Measurements from ENCODE around the gene NLRP9.

NLRP9 gene

DNA sequence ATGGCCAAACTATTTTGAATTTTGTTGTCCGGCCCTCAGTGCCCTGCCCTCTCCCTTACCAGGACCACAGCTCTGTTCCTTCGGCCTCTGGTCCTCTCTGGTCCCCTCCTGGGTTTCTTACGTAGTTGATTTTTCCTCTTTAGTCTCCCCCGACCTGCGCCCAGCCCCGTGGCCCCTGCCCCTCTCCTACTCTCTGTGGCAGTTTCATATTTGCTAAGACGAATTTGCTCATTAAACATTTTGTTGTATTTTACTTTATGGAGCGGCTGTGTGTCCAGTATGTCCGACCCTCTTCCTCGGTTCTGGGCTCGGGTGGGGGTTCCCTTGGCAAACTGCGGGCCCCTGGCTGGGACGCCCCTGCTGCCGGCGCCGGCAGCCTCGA is 63.8 kb downstream of the NLRP9 start:
- no peak for DNase-seq (ENCODE audit: low read depth in 2 of 2)

DNA sequence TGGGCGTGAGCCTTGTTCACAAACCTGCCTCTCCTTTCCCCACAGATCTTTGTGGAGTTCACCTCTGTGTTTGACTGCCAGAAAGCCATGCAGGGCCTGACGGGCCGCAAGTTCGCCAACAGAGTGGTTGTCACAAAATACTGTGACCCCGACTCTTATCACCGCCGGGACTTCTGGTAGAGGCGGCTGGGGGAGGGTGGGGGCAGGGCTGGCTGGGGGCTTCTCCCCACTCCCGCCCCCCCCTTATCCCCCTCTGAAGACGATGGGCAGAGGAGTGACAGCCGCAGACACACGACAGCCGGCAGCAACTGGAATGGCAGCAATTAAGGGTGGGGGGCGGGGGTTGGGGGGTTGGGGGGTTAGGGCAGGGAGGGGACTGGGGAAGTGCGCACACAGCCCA is 64.3 kb downstream of the NLRP9 start:
- DNase-seq (ENCODE audit: low read depth in 2 of 2) = no peak

DNA sequence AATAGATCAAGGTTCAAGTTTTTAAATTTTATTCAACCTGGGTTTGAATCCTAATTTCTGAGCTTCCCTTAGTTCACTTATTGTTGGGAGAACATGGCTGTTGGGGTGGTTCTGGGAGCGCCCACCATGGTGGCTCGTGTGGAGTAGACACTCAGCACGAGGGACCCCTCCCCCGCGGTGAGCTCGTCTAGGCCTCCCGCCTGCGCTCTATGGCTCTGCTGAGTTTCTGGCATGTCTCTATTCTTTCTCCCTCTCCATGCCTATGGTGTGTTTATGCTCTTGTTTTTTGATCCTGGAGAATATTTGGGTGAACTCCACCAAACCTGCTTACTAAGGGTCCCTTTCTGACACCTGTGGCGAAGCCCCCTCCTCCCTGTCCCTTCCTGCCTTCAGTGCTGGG is 64.7 kb downstream of the NLRP9 start:
- DNase-seq (ENCODE audit: low read depth in 2 of 2) = no peak

DNA sequence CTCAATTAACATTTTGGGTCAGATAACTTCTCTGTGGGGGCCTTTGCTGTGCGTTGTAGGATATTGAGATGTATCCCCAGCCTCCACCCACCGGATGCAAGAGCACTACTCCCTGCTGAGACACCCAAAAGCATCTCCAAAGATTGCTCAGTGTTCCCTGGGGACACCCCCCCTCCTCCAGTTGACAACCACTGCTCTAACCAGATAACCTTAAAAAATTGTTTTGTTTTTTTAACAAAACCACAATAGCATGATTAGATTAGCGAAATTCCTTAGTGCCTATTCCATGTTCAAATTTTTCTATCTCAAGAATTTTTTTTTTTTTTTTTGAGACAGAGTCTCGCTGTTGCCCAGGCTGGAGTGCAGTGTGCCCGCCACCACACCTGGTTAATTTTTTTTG is 65.8 kb downstream of the NLRP9 start:
- DNase-seq (ENCODE audit: low read depth in 2 of 2) = no peak

DNA sequence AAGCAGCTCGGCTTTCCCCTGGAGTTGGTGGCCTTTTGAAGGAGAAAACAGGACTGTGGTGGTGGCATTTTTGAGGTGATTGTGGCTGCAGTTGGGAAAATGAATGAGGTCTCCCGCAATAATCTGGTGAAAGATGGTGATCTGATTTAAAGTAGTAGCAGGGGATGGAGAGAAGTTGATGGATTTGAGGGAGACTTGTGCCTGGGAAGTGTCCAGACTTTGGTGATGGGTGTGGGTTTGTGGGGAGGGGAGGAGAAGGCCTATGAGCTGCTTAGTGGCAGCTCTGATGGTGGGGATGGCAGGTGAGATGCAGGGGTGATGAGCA is 67.2 kb downstream of the NLRP9 start:
- no peak for DNase-seq (ENCODE audit: low read depth in 2 of 2)

DNA sequence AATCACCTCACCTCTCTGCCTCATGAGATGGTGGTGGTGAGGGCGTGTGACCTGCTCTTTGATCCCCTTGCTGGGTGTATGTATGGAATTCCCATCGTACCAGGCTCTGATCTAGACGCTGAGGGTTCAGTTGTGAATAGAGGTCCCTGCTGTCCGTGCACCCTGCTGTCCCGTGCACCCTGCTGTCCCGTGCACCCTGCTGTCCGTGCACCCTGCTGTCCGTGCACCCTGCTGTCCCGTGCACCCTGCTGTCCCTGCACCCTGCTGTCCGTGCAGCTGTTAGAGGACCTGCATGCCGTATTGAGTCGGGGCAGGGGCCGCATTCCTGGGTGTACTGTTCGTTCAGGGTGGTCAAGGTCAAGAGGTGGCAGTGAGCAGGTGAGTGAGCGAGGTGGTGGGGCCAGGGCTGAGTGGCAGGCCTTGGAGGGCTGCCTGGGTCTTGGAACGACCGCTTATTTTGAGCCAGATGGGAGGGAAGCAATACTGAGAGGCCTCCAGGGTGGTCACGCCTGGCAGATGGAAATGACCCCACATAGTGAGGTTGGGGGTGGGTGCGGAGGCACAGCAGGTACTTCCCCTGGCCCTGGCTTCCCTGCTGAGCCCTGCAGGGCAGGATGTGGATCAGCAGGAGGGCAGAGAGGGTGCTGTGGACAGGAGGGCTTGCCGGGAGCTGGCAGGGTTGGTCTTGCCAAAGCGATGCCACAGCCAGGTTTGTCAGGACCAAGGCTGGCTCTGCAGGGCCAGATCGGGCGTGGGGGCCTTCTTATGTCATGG is 67.7 kb downstream of the NLRP9 start:
- no peak for DNase-seq (ENCODE audit: low read depth in 2 of 2)

DNA sequence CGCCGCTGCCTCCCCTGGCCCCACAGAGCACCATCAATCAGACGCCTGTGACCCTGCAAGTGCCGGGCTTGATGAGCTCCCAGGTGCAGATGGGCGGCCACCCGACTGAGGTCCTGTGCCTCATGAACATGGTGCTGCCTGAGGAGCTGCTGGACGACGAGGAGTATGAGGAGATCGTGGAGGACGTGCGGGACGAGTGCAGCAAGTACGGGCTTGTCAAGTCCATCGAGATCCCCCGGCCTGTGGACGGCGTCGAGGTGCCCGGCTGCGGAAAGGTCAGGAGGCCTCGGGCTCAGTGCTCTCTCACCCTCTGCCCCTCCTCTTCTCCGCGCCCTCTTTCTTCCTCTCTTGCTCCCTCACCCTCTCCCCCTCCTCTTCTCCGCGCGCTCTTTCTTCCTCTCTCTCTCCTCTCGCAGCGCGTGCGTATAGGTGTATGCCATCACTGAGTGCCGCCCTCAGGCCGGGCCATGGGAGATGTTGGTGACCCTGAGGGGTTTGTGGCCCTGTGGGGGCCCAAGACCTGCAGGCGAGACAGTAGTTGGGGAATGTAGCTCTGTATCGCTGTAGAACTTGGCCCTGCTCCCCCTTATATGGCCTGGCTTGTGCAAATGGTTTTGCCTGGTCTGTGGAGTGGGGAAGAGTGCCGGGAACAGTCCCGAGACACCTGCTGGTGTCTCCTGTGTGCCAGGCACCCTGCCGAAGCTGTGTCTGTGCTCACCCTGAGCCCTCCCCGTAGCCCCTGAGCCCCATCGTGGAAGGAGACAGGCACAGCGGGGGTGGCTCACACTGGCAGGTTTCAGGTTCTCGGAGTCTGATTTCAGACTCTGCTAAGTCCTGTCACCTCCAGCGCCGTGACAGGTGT is 68.6 kb downstream of the NLRP9 start:
- DNase-seq (ENCODE audit: low read depth in 2 of 2) = no peak

DNA sequence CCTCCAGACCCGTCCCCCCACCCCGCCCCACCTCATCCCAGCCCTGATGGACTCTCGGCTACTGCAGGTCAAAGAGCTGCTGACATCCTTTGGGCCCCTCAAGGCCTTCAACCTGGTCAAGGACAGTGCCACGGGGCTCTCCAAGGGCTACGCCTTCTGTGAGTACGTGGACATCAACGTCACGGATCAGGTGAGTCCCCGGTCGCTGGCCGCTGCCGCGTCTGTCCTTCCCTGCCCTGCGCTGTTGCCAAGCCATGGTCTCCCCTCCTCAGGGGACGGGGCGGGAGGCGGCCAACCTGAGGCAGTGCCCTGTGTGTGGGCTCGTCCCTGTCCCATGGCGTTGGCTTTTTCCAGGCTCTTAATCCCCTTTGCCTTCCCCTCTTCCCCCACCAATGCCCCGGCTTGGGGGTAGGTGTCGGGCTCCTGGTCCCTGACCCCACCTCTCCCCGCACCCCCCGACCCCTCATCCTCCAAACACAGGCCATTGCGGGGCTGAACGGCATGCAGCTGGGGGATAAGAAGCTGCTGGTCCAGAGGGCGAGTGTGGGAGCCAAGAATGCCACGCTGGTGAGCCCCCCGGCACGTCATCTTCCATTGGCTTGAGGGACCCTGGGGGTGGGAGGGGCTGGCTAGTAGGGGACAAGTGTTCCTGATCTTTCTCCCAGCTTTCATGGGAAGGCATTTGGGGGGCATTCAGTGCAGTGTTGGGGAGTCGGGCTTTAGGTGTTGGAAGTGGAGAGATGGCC is 69.4 kb downstream of the NLRP9 start:
- no peak for DNase-seq (ENCODE audit: low read depth in 2 of 2)

DNA sequence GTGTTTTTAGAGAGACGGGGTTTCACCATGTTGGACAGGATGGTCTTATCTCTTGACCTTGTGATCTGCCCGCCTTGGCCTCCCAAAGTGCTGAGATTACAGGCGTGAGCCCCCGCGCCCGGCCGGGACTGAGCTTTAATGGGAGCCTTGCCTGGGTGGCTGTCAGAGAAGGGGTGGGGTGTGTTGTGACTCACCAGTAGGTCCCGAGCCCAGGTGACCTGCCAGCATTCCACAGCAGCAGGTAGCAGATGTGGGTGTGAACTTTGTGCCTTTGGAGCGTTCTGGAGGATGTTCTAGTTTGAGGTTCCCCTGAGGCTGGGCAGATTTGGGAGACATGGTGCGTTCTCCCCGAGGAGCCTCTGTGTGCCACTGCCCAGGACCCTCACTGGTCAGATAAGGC is 70.2 kb downstream of the NLRP9 start:
- no peak for DNase-seq (ENCODE audit: low read depth in 2 of 2)

DNA sequence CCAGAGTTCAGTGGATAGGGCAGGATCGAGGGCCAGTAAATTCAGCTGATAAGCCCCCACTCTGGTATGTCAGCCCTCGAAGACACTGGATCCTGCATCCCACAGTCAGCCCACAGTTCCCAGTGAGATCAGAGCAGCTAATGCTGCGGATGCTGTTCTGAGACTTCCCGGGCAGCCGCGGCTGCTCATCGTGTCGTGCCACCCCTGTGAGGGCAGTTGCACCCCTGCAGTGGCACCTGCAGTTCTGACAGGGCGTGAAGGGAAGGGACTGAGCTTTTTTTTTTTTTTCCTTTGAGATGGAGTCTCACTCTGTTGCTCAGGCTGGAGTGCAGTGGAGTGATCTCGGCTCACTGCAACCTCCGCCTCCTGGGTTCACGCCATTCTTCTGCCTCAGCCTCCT is 70.7 kb downstream of the NLRP9 start:
- DNase-seq (ENCODE audit: low read depth in 2 of 2) = no peak

DNA sequence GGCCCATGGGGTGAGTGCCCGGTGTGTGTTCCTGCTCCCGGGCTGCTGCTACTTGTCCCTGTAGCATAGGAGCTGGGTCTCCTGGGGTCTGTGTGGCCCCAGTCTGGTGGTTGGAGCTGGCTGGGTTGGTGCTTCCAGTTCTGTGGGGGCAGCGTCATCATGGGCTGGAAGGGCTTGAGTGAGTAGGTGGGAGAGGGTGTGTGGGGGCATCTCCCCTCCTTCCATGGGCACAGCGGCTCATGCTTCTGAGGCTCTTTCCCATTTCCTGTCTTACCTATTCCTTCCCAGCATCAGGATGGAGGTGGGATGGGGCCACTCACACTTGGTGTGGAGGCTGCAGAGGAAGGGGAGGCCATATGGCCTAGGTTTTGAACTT is 71.2 kb downstream of the NLRP9 start:
- DNase-seq (ENCODE audit: low read depth in 2 of 2) = no peak

DNA sequence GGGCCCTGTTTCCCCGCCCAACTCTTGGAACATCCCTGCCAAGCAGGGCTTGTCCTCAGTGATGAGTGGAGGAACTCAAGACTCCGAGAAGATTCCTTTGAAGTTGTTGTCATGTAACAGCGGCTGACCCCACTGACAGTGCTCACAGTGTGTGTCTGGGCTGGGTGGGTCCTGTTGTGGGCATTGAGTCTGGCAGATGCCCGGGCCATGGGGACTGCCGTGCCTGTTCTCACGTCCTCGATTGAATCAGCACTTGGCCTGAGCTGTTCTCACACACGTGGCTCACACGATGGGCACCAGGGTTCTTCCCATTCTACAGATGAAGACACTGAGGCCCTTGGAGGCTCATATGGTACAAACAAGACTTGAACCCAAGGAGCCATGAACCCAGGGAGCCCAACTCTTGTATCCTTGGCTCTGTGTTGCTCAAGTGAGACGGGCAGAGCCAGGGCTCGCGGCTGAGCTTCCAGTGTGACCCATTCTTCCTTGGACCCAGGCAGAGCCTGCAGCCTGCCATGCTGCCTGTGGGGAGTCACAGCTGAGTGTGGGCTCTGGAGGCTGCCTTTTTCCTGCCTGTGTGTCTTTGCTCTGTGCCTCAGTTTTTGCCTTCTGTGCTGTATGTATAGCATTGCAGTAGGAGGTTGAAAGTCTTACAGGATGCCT is 71.7 kb downstream of the NLRP9 start:
- DNase-seq (ENCODE audit: low read depth in 2 of 2) = no peak

DNA sequence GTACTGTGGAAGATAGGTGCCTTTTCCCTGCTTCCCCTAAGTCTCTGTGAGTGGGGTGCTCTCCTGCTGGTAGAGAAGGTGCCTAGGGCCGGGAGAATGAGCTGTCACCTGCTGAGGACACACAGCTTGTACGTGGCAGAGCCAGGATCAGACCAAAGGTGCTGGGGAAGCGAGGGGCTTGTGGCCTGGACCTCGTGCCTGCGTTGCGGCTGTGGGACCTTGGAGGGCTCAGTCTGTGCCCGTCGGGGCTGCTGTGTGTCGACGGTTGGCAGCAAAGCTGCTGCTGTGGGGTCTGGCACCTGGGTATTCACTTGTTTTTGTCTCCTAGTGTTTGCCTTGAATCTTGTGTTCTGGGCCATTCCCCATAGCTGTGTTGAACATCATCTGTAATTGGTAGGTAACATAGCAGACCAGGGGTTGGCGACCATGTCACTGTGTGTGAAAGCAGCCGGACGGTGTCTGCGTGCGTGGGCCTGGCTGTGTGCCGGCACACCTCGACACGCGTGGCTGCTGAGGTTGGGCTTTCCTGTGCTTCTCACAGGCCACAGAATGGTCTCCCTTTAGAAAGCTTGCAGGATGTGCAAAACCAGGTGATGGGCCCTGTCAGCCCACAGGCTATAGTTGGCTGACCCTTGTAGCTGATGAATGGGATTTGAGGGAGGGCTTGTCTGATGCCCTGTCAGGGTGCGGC is 74.2 kb downstream of the NLRP9 start:
- no peak for DNase-seq (ENCODE audit: low read depth in 2 of 2)

DNA sequence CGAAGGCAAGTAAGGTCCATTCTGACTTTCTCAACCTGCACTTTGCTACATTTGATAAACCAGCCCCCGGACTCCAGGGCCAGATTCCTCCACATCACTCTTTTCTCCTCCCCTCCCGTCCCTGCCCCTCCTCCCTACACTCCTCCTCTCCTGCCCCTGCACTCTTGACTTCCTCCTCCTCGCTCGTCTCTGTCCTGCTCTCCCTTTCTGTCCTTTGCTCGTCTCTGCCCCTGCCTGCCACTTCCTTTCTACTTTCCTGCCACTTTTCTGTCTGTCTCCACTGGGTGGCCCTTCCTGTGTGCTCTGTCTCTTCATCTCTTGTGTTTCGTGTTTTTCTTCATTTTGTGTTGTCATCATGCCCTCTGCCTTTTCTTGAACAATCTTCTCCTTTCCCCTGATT is 76.4 kb downstream of the NLRP9 start:
- no peak for DNase-seq (ENCODE audit: low read depth in 2 of 2)

DNA sequence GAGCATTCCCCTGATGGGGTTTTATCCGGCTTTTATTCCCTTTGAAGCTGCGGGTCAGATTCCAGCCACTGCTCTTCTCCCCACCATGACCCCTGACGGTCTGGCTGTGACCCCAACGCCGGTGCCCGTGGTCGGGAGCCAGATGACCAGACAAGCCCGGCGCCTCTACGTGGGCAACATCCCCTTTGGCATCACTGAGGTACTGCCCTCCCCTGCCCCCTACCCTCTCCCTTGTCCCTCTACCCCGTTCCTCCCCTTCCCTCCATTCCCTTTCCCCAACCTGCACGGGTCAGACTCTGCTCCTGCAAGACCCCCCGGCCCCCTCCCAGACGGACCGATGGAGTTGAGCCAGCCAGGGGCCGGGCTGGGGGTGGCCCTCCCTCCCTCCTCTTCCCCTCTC is 77.2 kb downstream of the NLRP9 start:
- no peak for DNase-seq (ENCODE audit: low read depth in 2 of 2)

DNA sequence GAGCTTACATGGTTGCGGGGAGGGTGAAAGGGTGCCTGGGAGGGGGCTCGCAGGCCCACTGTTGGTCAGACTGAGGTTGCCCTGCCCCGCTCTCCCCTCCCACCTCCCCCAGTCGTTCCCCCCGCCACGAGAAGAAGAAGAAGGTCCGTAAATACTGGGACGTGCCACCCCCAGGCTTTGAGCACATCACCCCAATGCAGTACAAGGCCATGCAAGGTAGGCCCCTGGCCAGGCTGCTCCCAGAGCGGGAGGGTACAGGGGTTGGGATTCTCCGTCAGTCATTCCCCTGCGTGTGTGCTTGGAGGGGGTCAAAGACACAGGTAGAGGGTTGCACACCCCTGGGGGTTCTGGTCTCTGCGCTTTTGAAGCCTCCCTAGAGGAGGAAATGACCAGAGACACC is 77.8 kb downstream of the NLRP9 start:
- no peak for DNase-seq (ENCODE audit: low read depth in 2 of 2)

DNA sequence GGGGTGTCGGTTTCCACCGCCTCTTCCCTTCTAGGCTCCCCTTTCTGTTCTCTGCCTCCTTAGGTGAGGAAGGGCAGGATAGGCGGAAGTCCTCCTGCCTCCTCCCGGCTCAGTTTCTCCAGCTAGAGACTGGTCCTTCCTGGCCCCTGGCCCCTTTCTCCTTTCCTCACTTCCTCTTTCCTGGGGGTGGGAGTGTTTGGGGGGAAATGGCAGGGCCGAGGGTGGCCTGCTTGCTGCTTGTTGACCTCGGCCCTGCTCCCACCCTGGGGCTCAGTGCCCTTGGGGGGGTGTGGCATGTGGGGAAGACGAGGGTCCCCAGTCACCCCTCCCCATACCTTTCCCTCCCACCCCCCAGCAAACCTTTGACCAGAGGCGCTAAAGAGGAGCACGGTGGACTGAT is 78.4 kb downstream of the NLRP9 start:
- DNase-seq (ENCODE audit: low read depth in 2 of 2) = no peak

DNA sequence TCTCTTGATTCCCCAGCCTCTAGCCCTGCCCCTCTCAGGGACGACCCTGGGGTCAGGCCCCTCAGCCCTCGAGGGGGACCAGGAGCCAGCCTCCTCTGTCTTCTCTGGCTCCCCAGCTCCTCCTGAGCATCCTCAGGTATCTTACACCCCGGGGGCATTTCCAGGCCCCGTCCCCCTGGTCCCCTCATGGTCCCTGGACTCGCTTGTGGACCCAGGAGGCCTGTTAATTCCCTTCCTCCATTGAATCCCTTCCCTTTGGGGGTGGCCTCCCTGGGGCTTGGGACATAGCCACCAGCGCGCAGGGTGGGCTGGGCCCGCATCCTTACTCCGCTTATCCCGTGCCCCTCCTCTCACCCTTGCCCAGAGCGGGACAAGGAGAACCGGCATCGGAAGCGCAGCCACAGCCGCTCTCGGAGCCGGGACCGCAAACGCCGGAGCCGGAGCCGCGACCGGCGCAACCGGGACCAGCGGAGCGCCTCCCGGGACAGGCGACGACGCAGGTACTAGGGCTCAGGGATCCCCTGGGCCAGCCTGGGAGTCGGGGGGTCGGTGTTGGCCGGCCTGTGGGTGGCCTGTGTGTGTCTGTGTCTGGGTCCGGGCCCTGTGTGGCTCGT is 79.2 kb downstream of the NLRP9 start:
- DNase-seq (ENCODE audit: low read depth in 2 of 2) = no peak
